ENCODE results near the gene WDPCP.
"Not testable (repeated sequence)": the region's sequence is repeated elsewhere in the genome, so short reads cannot be mapped to it uniquely, and the experiment has no call there.

- not testable (repeated sequence) for TF ChIP-seq ESRRG (CRISPR knock-in tag; IDR thresholded peaks at IDR 0.05); ARNTL (CRISPR knock-in tag; IDR thresholded peaks at IDR 0.05; ENCODE audit: borderline replicate concordance, low read depth); PATZ1 (CRISPR knock-in tag; IDR thresholded peaks at IDR 0.05; ENCODE audit: borderline replicate concordance); ZFP30 (CRISPR knock-in tag; IDR thresholded peaks at IDR 0.05); CSDC2 (CRISPR knock-in tag; IDR thresholded peaks at IDR 0.05); POU6F1 (CRISPR knock-in tag; IDR thresholded peaks at IDR 0.05; ENCODE audit: borderline replicate concordance, low read depth); CREB5 (CRISPR knock-in tag; IDR thresholded peaks at IDR 0.05; ENCODE audit: low read depth); TOX (CRISPR knock-in tag; IDR thresholded peaks at IDR 0.05; ENCODE audit: borderline replicate concordance)
Observed at GRCh38 chr2:63136683-63137082, 451.6 kb downstream of the WDPCP start.
